Measurements from ENCODE around the gene HERPUD2. TPM values are rescaled to one million over a fixed set of nuclear protein-coding genes. Genes with fewer than 3 reads are reported as not detected.

Gene HERPUD2
- total RNA-seq, 1 donor from 2014 or later: 28.0 TPM

GRCh38 chr7:35677582-35678356 lies 17.2 kb downstream of the HERPUD2 start:
- H3K4me1 Mint-ChIP-seq (ENCODE audit: low read depth, unreplicated experiment): peaks cover 13% of the 10 kb centered on the region
- peaks cover 58% of the 10 kb centered on the region for H4K20me1 ChIP-seq (ENCODE audit: insufficient read depth, low read length)
- FAIRE-seq (no peak), DNase-seq (ENCODE audit: low read depth) (no peak)
- TF ChIP-seq EZH2 (IDR thresholded peaks at IDR 0.05; ENCODE audit: insufficient read depth, low read length): no peak
- no peak for TF ChIP-seq CTCF (IDR thresholded peaks at IDR 0.05; ENCODE audit: insufficient read depth, low read depth, low read length)
- no peaks in the 10 kb centered on the region for H3K27me3 ChIP-seq (ENCODE audit: insufficient read depth, low read length)
- H2AFZ ChIP-seq (ENCODE audit: low read depth, low read length): no peak overlapping the region
- no peaks in the 10 kb centered on the region for H3K9me3 ChIP-seq (ENCODE audit: insufficient read depth, low read depth, low read length)
- no peak overlapping the region for H3K4me2 ChIP-seq (ENCODE audit: low read length)
- H3K36me3 ChIP-seq (ENCODE audit: insufficient read depth, low read length): no peaks in the 10 kb centered on the region
- no peak overlapping the region for H3K27ac ChIP-seq (ENCODE audit: low read depth, low read length)
- H3K27me3 Mint-ChIP-seq (ENCODE audit: low read depth, unreplicated experiment): no peaks in the 10 kb centered on the region
- no peaks in the 10 kb centered on the region for H3K4me1 ChIP-seq (ENCODE audit: insufficient read depth, low read length)
- no peaks in the 10 kb centered on the region for H3K9me3 Mint-ChIP-seq (ENCODE audit: unreplicated experiment)
- no peak overlapping the region for H3K4me3 ChIP-seq (ENCODE audit: insufficient read depth, low read depth, low read length)
- peaks cover 81% of the 10 kb centered on the region for H3K79me2 ChIP-seq (ENCODE audit: insufficient read depth, low read length)
- peak overlapping the region; percentile 24 for H3K27ac Mint-ChIP-seq (ENCODE audit: unreplicated experiment)
- no peak overlapping the region for H3K9ac ChIP-seq (ENCODE audit: low read length)
- no peak overlapping the region for H3K4me3 Mint-ChIP-seq (ENCODE audit: unreplicated experiment)
- no peaks in the 10 kb centered on the region for H3K36me3 Mint-ChIP-seq (ENCODE audit: low read depth, unreplicated experiment)

DNA sequence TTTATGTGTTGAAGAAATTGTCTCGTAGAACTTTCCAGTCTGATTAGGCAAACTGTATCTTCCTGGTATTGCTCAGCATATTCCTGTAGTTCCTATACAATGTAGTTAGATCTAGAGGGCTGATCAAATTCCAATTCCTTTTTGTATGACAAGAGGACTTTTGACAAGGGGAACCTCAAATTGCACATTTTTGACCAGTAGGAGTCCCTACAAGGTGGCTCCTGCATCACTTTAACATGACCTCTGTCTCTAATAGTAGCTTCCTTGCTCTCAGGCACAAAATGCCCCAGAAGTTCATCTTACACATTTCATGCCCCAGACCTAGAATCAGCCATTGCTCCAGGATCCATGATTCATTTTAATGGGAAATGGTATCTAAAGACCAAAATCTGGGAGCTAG lies 18.7 kb downstream of the HERPUD2 start:
- H4K20me1 ChIP-seq (ENCODE audit: insufficient read depth, low read length): peaks cover 48% of the 10 kb centered on the region
- Mint-ChIP-seq H3K27ac (ENCODE audit: unreplicated experiment) (no peak overlapping the region), H3K9me3 (ENCODE audit: unreplicated experiment) (no peaks in the 10 kb centered on the region), H3K36me3 (ENCODE audit: low read depth, unreplicated experiment) (no peaks in the 10 kb centered on the region), H3K27me3 (ENCODE audit: low read depth, unreplicated experiment) (no peaks in the 10 kb centered on the region), H3K4me1 (ENCODE audit: low read depth, unreplicated experiment) (peaks cover 11% of the 10 kb centered on the region), H3K4me3 (ENCODE audit: unreplicated experiment) (no peak overlapping the region)
- DNase-seq (ENCODE audit: low read depth): no peak
- peaks cover under 1% of the 10 kb centered on the region for H3K4me1 ChIP-seq (ENCODE audit: insufficient read depth, low read length)
- no peak overlapping the region for H3K4me3 ChIP-seq (ENCODE audit: insufficient read depth, low read depth, low read length)
- no peak overlapping the region for H3K4me2 ChIP-seq (ENCODE audit: low read length)
- H2AFZ ChIP-seq (ENCODE audit: low read depth, low read length): no peak overlapping the region
- no peak for FAIRE-seq
- TF ChIP-seq EZH2 (IDR thresholded peaks at IDR 0.05; ENCODE audit: insufficient read depth, low read length) (no peak), CTCF (IDR thresholded peaks at IDR 0.05; ENCODE audit: insufficient read depth, low read depth, low read length) (no peak)
- no peak overlapping the region for H3K9ac ChIP-seq (ENCODE audit: low read length)
- no peaks in the 10 kb centered on the region for H3K27me3 ChIP-seq (ENCODE audit: insufficient read depth, low read length)
- no peaks in the 10 kb centered on the region for H3K36me3 ChIP-seq (ENCODE audit: insufficient read depth, low read length)
- H3K9me3 ChIP-seq (ENCODE audit: insufficient read depth, low read depth, low read length): no peaks in the 10 kb centered on the region
- H3K79me2 ChIP-seq (ENCODE audit: insufficient read depth, low read length): peaks cover 76% of the 10 kb centered on the region
- no peak overlapping the region for H3K27ac ChIP-seq (ENCODE audit: low read depth, low read length)

Measured in astrocyte (in vitro differentiated cells and primary cell).